B cell (primary cell): ENCODE results near the gene ELP2.

Experiments used
- CTCF ChIP-seq: fragments of 200-600 bp; IDR thresholded peaks from one replicate; pipeline ENCODE4 v1.8.0; 2022; ENCODE audit warnings: antibody characterized with exemption, mild to moderate bottlenecking
- EZH2 ChIP-seq: IDR thresholded peaks from 2 replicates; pipeline ENCODE4 v1.6.1; 2012; ENCODE audit warnings: borderline replicate concordance, low read depth, mild to moderate bottlenecking, moderate library complexity, low read length; ENCODE audit not compliant: insufficient read depth, poor library complexity, severe bottlenecking

DNA sequence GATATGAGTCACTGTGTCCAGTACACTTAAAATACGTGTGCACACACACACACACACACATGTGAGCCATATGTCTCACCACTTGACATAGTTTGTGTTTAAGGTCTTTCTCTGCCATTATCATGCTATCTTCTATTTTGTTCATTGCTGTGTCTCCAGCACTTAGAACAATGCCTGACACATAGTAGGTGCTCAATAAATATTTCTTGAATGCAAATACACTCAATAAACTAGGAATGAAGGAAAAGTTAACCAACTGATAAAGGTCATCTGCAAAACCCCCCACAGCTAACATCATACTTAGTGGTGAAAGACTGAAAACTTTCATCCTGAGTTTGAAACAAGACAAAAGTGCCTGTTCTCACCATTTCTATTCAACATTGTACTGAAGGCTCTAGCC lies 62.0 kb downstream of the ELP2 start:
- TF ChIP-seq CTCF, result no peak
- no peak for TF ChIP-seq EZH2
